Thoracic aorta (tissue), 2 donors: ENCODE measurements around the gene DNASE1L1. TPM values are rescaled to one million over a fixed set of nuclear protein-coding genes. Genes with fewer than 3 reads are reported as not detected.

Source experiments
- ATAC-seq: fragments of 150-250 bp; one replicate; pipeline ENCODE4 v1.8.0; 2017; ENCODE audit warnings: low read depth; ENCODE audit not compliant: insufficient number of reproducible peaks, low FRiP score
- DNase-seq: peaks from one replicate; pipeline ENCODE4 v3.0.0-alpha.2; 2020; ENCODE audit warnings: low spot score
- H3K27ac ChIP-seq, 2 donors: fragments of 200-600 bp; sonication (generic); 1 replicate in 1 of 2; 2 replicates in 1 of 2; pipeline ENCODE4 v1.5.1; 2016; ENCODE audit warnings: mild to moderate bottlenecking in 2 of 2, moderate library complexity in 2 of 2
- H3K27me3 ChIP-seq: fragments of 200-600 bp; sonication (generic); replicated peaks from 2 replicates; pipeline ENCODE4 v1.6.0; 2016; ENCODE audit warnings: mild to moderate bottlenecking; ENCODE audit not compliant: insufficient read depth
- H3K36me3 ChIP-seq: fragments of 200-600 bp; sonication (generic); one replicate; pipeline ENCODE4 v1.5.1; 2016
- H3K4me1 ChIP-seq, 2 donors: fragments of 200-600 bp; sonication (generic); 1 replicate in 1 of 2; 2 replicates in 1 of 2; pipeline versions ENCODE4 v1.5.1 to v1.6.0; 2016; ENCODE audit warnings: low read depth in 2 of 2, mild to moderate bottlenecking in 1 of 2; ENCODE audit not compliant: control insufficient read depth in 1 of 2
- H3K4me3 ChIP-seq: fragments of 200-600 bp; sonication (generic); 2 replicates; pipeline ENCODE4 v1.5.1; 2016; ENCODE audit warnings: mild to moderate bottlenecking
- H3K9me3 ChIP-seq: fragments of 200-600 bp; sonication (generic); 2 replicates; pipeline ENCODE4 v1.5.1; 2016
- CTCF ChIP-seq: fragments of 200-600 bp; sonication (generic); IDR thresholded peaks from one replicate; pipeline ENCODE4 v1.5.1; 2019; ENCODE audit warnings: antibody characterized with exemption
- total RNA-seq, 2 donors: library from RNA; depleted of rRNA; stranded (reverse); fragments of >200 nt; gene quantifications; one replicate each; pipeline versions ENCODE4 v1.1.0 to v1.2.3, GENCODE V29; 2016

The DNASE1L1 gene
- total RNA-seq, 2 donors from 2014 or later = 39.9 to 41.8 TPM

- Histone ChIP-seq H3K9me3 (no peaks in the 10 kb centered on the region), H3K36me3 (peaks cover 10% of the 10 kb centered on the region), H3K4me1 (peaks cover 6 to 22% of the 10 kb centered on the region in 2 donors), H3K4me3 (peak overlapping the region; percentile 78), H3K27ac (peak overlapping the region; percentile 38 to 71), H3K27me3 (no peaks in the 10 kb centered on the region)
- ATAC-seq (no peak), DNase-seq (no peak)
- TF ChIP-seq CTCF = no peak
These were observed 35.7 kb upstream of the DNASE1L1 start for GRCh38 chrX:154444755-154445246.

DNA sequence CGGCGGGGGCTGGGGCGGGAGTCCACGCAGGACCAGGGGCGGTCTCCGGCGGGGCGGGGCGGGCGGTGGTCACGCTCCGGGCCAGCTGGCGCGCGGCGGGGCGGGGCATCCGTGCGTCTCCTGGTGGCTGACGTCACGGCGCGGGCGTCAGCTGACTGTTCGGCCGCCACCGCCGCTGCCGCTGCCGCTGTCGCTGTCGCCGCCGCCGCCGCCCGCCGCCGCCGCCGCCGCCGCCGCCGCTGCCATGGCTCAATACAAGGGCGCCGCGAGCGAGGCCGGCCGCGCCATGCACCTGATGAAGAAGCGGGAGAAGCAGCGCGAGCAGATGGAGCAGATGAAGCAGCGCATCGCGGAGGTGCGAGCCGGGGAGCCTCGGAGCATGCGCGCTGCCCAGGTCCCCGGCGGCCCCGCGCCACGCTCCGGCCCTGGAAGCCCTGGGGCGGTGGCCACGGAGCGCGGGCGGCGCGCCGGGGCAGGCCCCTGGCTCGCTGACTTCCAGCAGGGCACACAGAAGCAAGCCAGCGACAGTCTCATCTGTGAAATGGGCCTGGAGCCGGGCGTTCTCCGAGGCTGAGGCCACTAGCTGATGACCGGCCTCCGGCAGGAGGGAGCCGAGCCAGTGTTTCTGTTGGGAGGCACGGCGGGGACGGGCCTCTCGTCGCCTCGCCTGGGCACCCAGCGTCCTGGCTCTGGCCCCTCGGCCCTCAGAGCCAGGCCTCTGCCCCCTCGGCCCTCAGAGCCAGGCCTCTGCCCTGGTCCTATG is 35.1 kb upstream of the DNASE1L1 start, which contains the start of gene FAM50A:
TSS of gene FAM50A (plus strand) at position 150 of the 763 bp plus-strand sequence. CDS start at position 245, 95 bp downstream.
- TF ChIP-seq CTCF = no peak
- Histone ChIP-seq H3K4me1 (peaks cover 6 to 23% of the 10 kb centered on the region in 2 donors), H3K9me3 (no peaks in the 10 kb centered on the region), H3K27ac (peak within 1 kb of the TSS; percentile 66 to 77), H3K4me3 (peak within 1 kb of the TSS; percentile 78), H3K27me3 (no peaks in the 10 kb centered on the region), H3K36me3 (peaks cover 8% of the 10 kb centered on the region)
- DNase-seq = no peak
- no peak for ATAC-seq

- ATAC-seq = no peak
- Histone ChIP-seq H3K27ac (peak overlapping the region; percentile 66 to 77), H3K4me1 (peaks cover 6 to 30% of the 10 kb centered on the region in 2 donors), H3K9me3 (no peaks in the 10 kb centered on the region), H3K36me3 (peaks cover 3% of the 10 kb centered on the region), H3K4me3 (peak overlapping the region; percentile 70), H3K27me3 (no peaks in the 10 kb centered on the region)
- TF ChIP-seq CTCF = no peak
- no peak for DNase-seq
These were observed 34.4 kb upstream of the DNASE1L1 start for GRCh38 chrX:154443479-154443910.

- no peaks in the 10 kb centered on the region for H3K27me3 ChIP-seq
- no peak for TF ChIP-seq CTCF
- H3K36me3 ChIP-seq = no peaks in the 10 kb centered on the region
- H3K4me3 ChIP-seq = no peak overlapping the region
- H3K9me3 ChIP-seq = no peaks in the 10 kb centered on the region
- ATAC-seq (no peak), DNase-seq (no peak)
- peaks cover 6 to 35% of the 10 kb centered on the region in 2 donors for H3K4me1 ChIP-seq
- H3K27ac ChIP-seq = no peak overlapping the region
These were observed 33.1 kb upstream of the DNASE1L1 start for GRCh38 chrX:154441984-154442707.

DNA sequence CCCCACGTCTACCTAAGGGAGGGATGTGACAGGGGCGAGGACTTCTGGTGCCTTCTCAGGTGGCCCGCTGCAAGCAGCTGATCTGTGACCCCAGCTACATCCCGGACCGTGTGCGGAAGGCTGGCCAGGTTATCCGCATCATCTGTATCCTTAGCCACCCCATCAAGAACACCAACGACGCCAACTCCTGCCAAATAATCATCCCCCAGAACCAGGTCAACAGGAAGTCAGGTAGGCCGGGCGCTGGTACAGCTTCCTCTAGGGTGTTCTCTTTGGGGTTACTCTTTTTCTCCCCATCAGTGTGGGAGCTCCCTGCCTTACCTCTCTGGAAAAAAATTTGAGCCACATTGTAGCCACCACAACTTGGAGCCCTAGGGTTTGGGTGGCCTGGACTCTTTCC is 32.5 kb upstream of the DNASE1L1 start:
- H3K36me3 ChIP-seq = no peaks in the 10 kb centered on the region
- H3K27ac ChIP-seq = no peak overlapping the region
- no peak overlapping the region for H3K4me3 ChIP-seq
- peaks cover 6 to 35% of the 10 kb centered on the region in 2 donors for H3K4me1 ChIP-seq
- H3K27me3 ChIP-seq = no peaks in the 10 kb centered on the region
- DNase-seq = no peak
- ATAC-seq = no peak
- H3K9me3 ChIP-seq = no peaks in the 10 kb centered on the region
- no peak for TF ChIP-seq CTCF
